Measurements from ENCODE around the gene MUC3A.

- TF ChIP-seq SP1 (IDR thresholded peaks at IDR 0.05; ENCODE audit: low read depth, low read length) (no peak), TCF12 (IDR thresholded peaks at IDR 0.05; ENCODE audit: low read depth, low read length) (no peak)
Observed at GRCh38 chr7:100946766-100947365, 2.5 kb upstream of the MUC3A start.

All from H1 (cell line).